HCT116 (cell line): ENCODE measurements around the gene CFAP99. TPM values are rescaled to one million over a fixed set of nuclear protein-coding genes. Genes with fewer than 3 reads are reported as not detected.

Source experiments
- ATAC-seq: fragments of 200-7000 bp; cut with Tn5 transposase; 2 replicates; pipeline ENCODE4 v1.9.1; 2020; ENCODE audit warnings: mild to moderate bottlenecking, moderate library complexity
- BruUV-seq: library from RNA; stranded (reverse); fragments of 400-500 nt; replicated peaks from 2 replicates; lab custom pipeline; 2021; lab: Mats Ljungman, UMichigan
- CTCF ChIA-PET: fragments of 300-600 bp; sonication (Branson Sonifier 250); formaldehyde crosslinking; loops from one replicate; lab custom pipeline; 2021; ENCODE audit warnings: antibody characterized with exemption; lab: Charles Lee
- POLR2A ChIA-PET: fragments of 300-600, 350-600 bp; sonication (Branson Sonifier 250); formaldehyde crosslinking; loops from one replicate; lab custom pipeline; 2021; ENCODE audit warnings: antibody characterized with exemption; lab: Charles Lee
- RAD21 ChIA-PET, 2 experiments: fragments of 300-600 bp; sonication (Branson Sonifier 250); formaldehyde crosslinking; loops; one replicate each; lab custom pipeline; 2023; ENCODE audit warnings: low total read pairs in 2 of 2; ENCODE audit not compliant: uncharacterized antibody in 2 of 2, unreplicated experiment in 2 of 2, low non-redundant PET in 1 of 2; lab: Charles Lee
- DNase-seq: peaks from one replicate; pipeline ENCODE4 v3.0.0-alpha.2; 2010; ENCODE audit warnings: low read depth, low spot score
- H2AFZ ChIP-seq: fragments of 200-600 bp; shearing (Covaris generic), sonication (generic); 2 replicates; pipeline ENCODE4 v1.6.1; 2017; ENCODE audit warnings: low read depth, mixed run types, mixed read lengths, antibody characterized with exemption, low read length; ENCODE audit not compliant: poor library complexity, severe bottlenecking
- H3K27ac ChIP-seq: 2 replicates; pipeline ENCODE4 v1.5.1; 2012; ENCODE audit warnings: low read depth, low read length
- H3K27me3 ChIP-seq: fragments of 200-600 bp; sonication (generic); 2 replicates; pipeline ENCODE4 v1.6.1; 2016; ENCODE audit warnings: mixed run types, low read length, mixed read lengths; ENCODE audit not compliant: insufficient read depth
- H3K36me3 ChIP-seq, 2 experiments: fragments of 200-500 bp in 1 of 2; fragments of 200-600 bp in 1 of 2; sonication (Bioruptor generic) in 1 of 2; sonication (generic) in 1 of 2; 2 replicates each; pipeline versions ENCODE4 v1.5.1 to v1.6.1; 2014 to 2016; ENCODE audit warnings: low read length in 2 of 2, inconsistent platforms in 1 of 2, mixed read lengths in 1 of 2, mixed run types in 1 of 2; ENCODE audit not compliant: insufficient read depth in 2 of 2, control insufficient read depth in 1 of 2
- H3K4me1 ChIP-seq, 2 experiments: fragments of 200-600 bp in 1 of 2; sonication (generic) in 1 of 2; 2 replicates each; pipeline versions ENCODE4 v1.5.1 to v1.6.1; 2012 to 2017; ENCODE audit warnings: low read length in 2 of 2, inconsistent platforms in 1 of 2, mild to moderate bottlenecking in 1 of 2, mixed read lengths in 1 of 2, mixed run types in 1 of 2, moderate library complexity in 1 of 2; ENCODE audit not compliant: insufficient read depth in 2 of 2, control insufficient read depth in 1 of 2
- H3K4me2 ChIP-seq: fragments of 200-600 bp; sonication (generic); 2 replicates; pipeline ENCODE4 v1.6.1; 2017; ENCODE audit warnings: mixed run types, low read length, mixed read lengths
- H3K4me3 ChIP-seq, 2 experiments: fragments of 200-600 bp in 1 of 2; sonication (generic) in 1 of 2; replicated peaks in 1 of 2; 2 replicates each; pipeline ENCODE4 v1.5.1; 2011 to 2016; ENCODE audit warnings: low read length in 2 of 2, control low read depth in 1 of 2, low read depth in 1 of 2, mild to moderate bottlenecking in 1 of 2, mixed read lengths in 1 of 2, mixed run types in 1 of 2
- H3K79me2 ChIP-seq: fragments of 200-600 bp; sonication (generic); 2 replicates; pipeline ENCODE4 v1.6.1; 2017; ENCODE audit warnings: mild to moderate bottlenecking, mixed run types, low read length, moderate library complexity, mixed read lengths; ENCODE audit not compliant: insufficient read depth
- H3K9ac ChIP-seq: fragments of 200-600 bp; sonication (generic); 2 replicates; pipeline ENCODE4 v1.6.1; 2016; ENCODE audit warnings: low read length, mixed read lengths
- H3K9me2 ChIP-seq: fragments of 200-600 bp; sonication (generic), shearing (Covaris generic); 2 replicates; pipeline ENCODE4 v1.6.1; 2017; ENCODE audit warnings: mixed run types, mild to moderate bottlenecking, moderate library complexity; ENCODE audit not compliant: insufficient read depth
- H3K9me3 ChIP-seq, 2 experiments: fragments of 200-500 bp in 1 of 2; fragments of 200-600 bp in 1 of 2; sonication (Bioruptor generic) in 1 of 2; sonication (generic) in 1 of 2; 2 replicates each; pipeline ENCODE4 v1.6.1; 2014 to 2017; ENCODE audit warnings: low read length in 2 of 2, mixed read lengths in 2 of 2, inconsistent platforms in 1 of 2, low read depth in 1 of 2, mild to moderate bottlenecking in 1 of 2, mixed run types in 1 of 2, moderate library complexity in 1 of 2; ENCODE audit not compliant: control insufficient read depth in 1 of 2, insufficient read depth in 1 of 2
- H4K20me1 ChIP-seq: fragments of 200-600 bp; sonication (generic), shearing (Covaris generic); 2 replicates; pipeline ENCODE4 v1.6.1; 2017; ENCODE audit warnings: mixed run types, mild to moderate bottlenecking, moderate library complexity; ENCODE audit not compliant: insufficient read depth
- CBX3 ChIP-seq: IDR thresholded peaks from 2 replicates; pipeline ENCODE4 v1.6.1; 2012; ENCODE audit warnings: low read depth
- RAD21 ChIP-seq: IDR thresholded peaks from 2 replicates; pipeline ENCODE4 v1.6.1; 2012; ENCODE audit warnings: low read depth, mild to moderate bottlenecking
- SRF ChIP-seq: IDR thresholded peaks from 2 replicates; pipeline ENCODE4 v1.6.1; 2012; ENCODE audit warnings: low read depth
- TCF7L2 ChIP-seq: IDR thresholded peaks from 2 replicates; pipeline ENCODE4 v1.7.0; 2011; ENCODE audit warnings: borderline replicate concordance, inconsistent platforms; ENCODE audit not compliant: insufficient read depth, insufficient read length; ENCODE audit errors: extremely low read depth
- ZFX ChIP-seq: fragments of 450-650 bp; IDR thresholded peaks from 2 replicates; pipeline ENCODE4 v1.6.1; 2017
- intact Hi-C: fragments of 100-400 bp; cut with micrococcal nuclease; formaldehyde crosslinking; loops from 2 replicates; pipeline ENCODE4 v1.10.0; 2022
- total RNA-seq: library from RNA; stranded (reverse); gene quantifications from one replicate; pipeline ENCODE4 v1.2.1, GENCODE V29; 2021; ENCODE audit not compliant: unreplicated experiment
- TF ChIP-seq, protein P1 (sequence below), 3 experiments: fragments of 200-600 bp in 1 of 3; sonication (generic) in 1 of 3; IDR thresholded peaks in 2 of 3; conservative IDR thresholded peaks in 1 of 3; 2 replicates each; pipeline ENCODE4 v1.5.1; 2012 to 2017; ENCODE audit warnings: low read depth in 2 of 3, low read length in 2 of 3, antibody characterized with exemption in 1 of 3, borderline replicate concordance in 1 of 3, control low read depth in 1 of 3, mild to moderate bottlenecking in 1 of 3, mixed read lengths in 1 of 3, mixed run types in 1 of 3, moderate library complexity in 1 of 3; ENCODE audit not compliant: insufficient read depth in 1 of 3

Gene CFAP99
- total RNA-seq, 1 experiment from 2014 or later = 0.42 TPM

DNA sequence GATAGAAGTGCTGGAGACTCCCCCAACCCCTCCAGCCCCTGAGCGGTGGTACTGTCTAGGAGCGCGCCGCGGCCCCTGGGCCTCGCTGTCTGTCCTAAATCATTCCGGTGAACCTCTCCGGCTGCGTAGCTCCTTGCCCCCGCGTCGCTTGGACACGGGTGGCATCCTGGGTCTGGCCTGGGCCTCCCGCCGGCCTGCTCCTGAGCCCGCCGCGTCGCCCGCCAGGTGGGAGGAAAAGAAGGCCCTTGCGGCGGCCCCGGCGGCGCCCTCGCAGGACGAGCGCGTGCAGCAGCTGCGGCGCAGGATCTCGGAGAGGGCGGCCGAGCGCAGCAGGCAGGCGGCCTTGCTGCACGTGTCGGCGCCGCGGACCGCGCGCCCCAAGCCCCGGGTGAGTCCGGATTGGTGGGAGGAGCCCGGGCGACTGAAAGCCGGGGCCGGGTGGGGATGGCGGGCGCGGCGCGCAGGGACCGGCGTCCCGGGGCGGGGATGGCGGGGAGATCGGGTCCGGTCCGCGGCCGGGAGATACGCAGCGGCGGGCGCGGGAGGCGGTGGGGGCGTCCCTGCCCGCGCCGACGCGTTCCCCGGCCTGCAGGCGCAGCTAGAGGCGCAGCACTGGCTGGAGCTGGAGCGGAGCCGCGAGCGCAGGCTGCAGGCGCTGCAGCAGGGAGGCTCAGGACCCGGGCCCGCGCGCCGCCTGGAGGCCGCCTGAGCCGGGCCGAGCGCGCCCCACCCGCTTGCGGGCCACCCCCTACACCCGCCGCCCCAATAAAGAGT, 43.6 kb downstream of the CFAP99 start:
- H3K27me3 ChIP-seq = no peaks in the 10 kb centered on the region
- RAD21 ChIA-PET = no interaction called here
- peak overlapping the region; percentile 24; the same call in 1 of the 2 replicates for H3K27ac ChIP-seq
- no peaks in the 10 kb centered on the region for H3K36me3 ChIP-seq
- peaks cover 8 to 16% of the 10 kb centered on the region in 2 experiments; a peak in 3 of 4 replicates for H3K4me1 ChIP-seq
- no peaks in the 10 kb centered on the region for H3K9me2 ChIP-seq
- H3K4me3 ChIP-seq = peak overlapping the region; percentile 19 to 55
- DNase-seq (peak; percentile 15), ATAC-seq (peak; percentile 93)
- no peaks in the 10 kb centered on the region; the same call in 1 of the 2 replicates for H3K79me2 ChIP-seq
- intact Hi-C loops = no loop called here
- H2AFZ ChIP-seq = no peak overlapping the region
- CTCF ChIA-PET = no interaction called here
- H4K20me1 ChIP-seq = no peaks in the 10 kb centered on the region
- H3K9ac ChIP-seq = peak overlapping the region; percentile 60
- BruUV-seq = no TSS peak
- POLR2A ChIA-PET = no interaction called here
- no peaks in the 10 kb centered on the region for H3K9me3 ChIP-seq
- peak overlapping the region; percentile 76 for H3K4me2 ChIP-seq
- no peak for TF ChIP-seq RAD21
- TF ChIP-seq SRF = no peak
- peak; percentile 93; the same call in 1 of the 2 replicates for TF ChIP-seq ZFX
- no peak for TF ChIP-seq TCF7L2
- TF ChIP-seq, protein P1, sequence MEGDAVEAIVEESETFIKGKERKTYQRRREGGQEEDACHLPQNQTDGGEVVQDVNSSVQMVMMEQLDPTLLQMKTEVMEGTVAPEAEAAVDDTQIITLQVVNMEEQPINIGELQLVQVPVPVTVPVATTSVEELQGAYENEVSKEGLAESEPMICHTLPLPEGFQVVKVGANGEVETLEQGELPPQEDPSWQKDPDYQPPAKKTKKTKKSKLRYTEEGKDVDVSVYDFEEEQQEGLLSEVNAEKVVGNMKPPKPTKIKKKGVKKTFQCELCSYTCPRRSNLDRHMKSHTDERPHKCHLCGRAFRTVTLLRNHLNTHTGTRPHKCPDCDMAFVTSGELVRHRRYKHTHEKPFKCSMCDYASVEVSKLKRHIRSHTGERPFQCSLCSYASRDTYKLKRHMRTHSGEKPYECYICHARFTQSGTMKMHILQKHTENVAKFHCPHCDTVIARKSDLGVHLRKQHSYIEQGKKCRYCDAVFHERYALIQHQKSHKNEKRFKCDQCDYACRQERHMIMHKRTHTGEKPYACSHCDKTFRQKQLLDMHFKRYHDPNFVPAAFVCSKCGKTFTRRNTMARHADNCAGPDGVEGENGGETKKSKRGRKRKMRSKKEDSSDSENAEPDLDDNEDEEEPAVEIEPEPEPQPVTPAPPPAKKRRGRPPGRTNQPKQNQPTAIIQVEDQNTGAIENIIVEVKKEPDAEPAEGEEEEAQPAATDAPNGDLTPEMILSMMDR (IDR thresholded peaks at IDR 0.05 in 2 of 3, conservative IDR thresholded peaks at IDR 0.05 in 1 of 3; ENCODE audit: borderline replicate concordance in 1 of 3, insufficient read depth in 1 of 3, low read depth in 2 of 3, low read length in 2 of 3) = peak in 1 of 3 experiments; percentile 35; a peak in 2 of 6 replicates
- TF ChIP-seq CBX3 = no peak
